Measurements from ENCODE around the gene PTGER1. TPM values are rescaled to one million over a fixed set of nuclear protein-coding genes. Genes with fewer than 3 reads are reported as not detected.

The PTGER1 gene
- total and polyA plus RNA-seq, 4 donors = 0.15 to 0.42 (median 0.22) TPM; not detected in 1

GRCh38 chr19:14477418-14478112 is 2.4 kb upstream of the PTGER1 start:
- H3K9me3 ChIP-seq (ENCODE audit: control insufficient read depth in 4 of 4, low read length in 3 of 4) = no peaks in the 10 kb centered on the region
- no peak overlapping the region for H3K9ac ChIP-seq (ENCODE audit: low read depth in 1 of 2, low read length in 2 of 2)
- TF ChIP-seq ZBTB33 (IDR thresholded peaks at IDR 0.05) (no peak), REST (IDR thresholded peaks at IDR 0.05) (no peak), RAD21 (IDR thresholded peaks at IDR 0.05) (no peak), NR2F2 (IDR thresholded peaks at IDR 0.05) (peak; percentile 56)
- H3K27ac ChIP-seq (ENCODE audit: low read depth in 1 of 2, low read length in 2 of 2) = no peak overlapping the region
- H3K4me1 ChIP-seq (ENCODE audit: control insufficient read depth in 4 of 4, insufficient read depth in 4 of 4, low read length in 3 of 4) = peaks cover 5 to 21% (median 13%) of the 10 kb centered on the region in 4 donors
- DNase-seq (ENCODE audit: low spot score) = no peak
- H3K27me3 ChIP-seq (ENCODE audit: control insufficient read depth in 4 of 4, insufficient read depth in 4 of 4, low read length in 3 of 4) = no peaks in the 10 kb centered on the region
- peaks cover 2 to 16% (median 5%) of the 10 kb centered on the region in 4 donors for H3K36me3 ChIP-seq (ENCODE audit: control insufficient read depth in 4 of 4, insufficient read depth in 3 of 4, low read depth in 1 of 4, low read length in 3 of 4)
- 85% methylated on average over 10 of the region's 10 CpGs for WGBS
- no peak overlapping the region for H3K4me3 ChIP-seq (ENCODE audit: low read depth in 1 of 3, low read length in 3 of 3)

GRCh38 chr19:14476673-14477401 is 1.7 kb upstream of the PTGER1 start:
- Histone ChIP-seq H3K4me1 (ENCODE audit: control insufficient read depth in 4 of 4, insufficient read depth in 4 of 4, low read length in 3 of 4) (peaks cover 5 to 27% (median 18%) of the 10 kb centered on the region in 4 donors), H3K36me3 (ENCODE audit: control insufficient read depth in 4 of 4, insufficient read depth in 3 of 4, low read depth in 1 of 4, low read length in 3 of 4) (peaks cover 2 to 10% (median 5%) of the 10 kb centered on the region in 4 donors), H3K9me3 (ENCODE audit: control insufficient read depth in 4 of 4, low read length in 3 of 4) (no peaks in the 10 kb centered on the region), H3K27me3 (ENCODE audit: control insufficient read depth in 4 of 4, insufficient read depth in 4 of 4, low read length in 3 of 4) (peaks cover 0 to 3% (median 0%) of the 10 kb centered on the region in 4 donors), H3K27ac (ENCODE audit: low read depth in 1 of 2, low read length in 2 of 2) (no peak overlapping the region), H3K4me3 (ENCODE audit: low read depth in 1 of 3, low read length in 3 of 3) (no peak overlapping the region), H3K9ac (ENCODE audit: low read depth in 1 of 2, low read length in 2 of 2) (no peak overlapping the region)
- DNase-seq (ENCODE audit: low spot score) = no peak
- TF ChIP-seq CTCF (IDR thresholded peaks at IDR 0.05; ENCODE audit: low read depth, low read length, missing input control) = no peak
- TF ChIP-seq NR2F2 (IDR thresholded peaks at IDR 0.05) = no peak
- TF ChIP-seq ATF3 (IDR thresholded peaks at IDR 0.05) = no peak
- no peak for TF ChIP-seq JUND (IDR thresholded peaks at IDR 0.05)
- no peak for TF ChIP-seq REST (IDR thresholded peaks at IDR 0.05)
- no peak for TF ChIP-seq FOXA2 (IDR thresholded peaks at IDR 0.05)
- 74% methylated on average over 26 of the region's 26 CpGs for WGBS

Measured in liver (tissue), 9 donors.